Stimulated activated naive CD4-positive, alpha-beta T cell (primary cell): ENCODE measurements around the gene LMNA.

ENCODE experiments used
- DNase-seq, 6 experiments: peaks; one replicate each; lab custom pipeline; 2025; lab: John Stamatoyannopoulos, UW

Gene LMNA

DNA sequence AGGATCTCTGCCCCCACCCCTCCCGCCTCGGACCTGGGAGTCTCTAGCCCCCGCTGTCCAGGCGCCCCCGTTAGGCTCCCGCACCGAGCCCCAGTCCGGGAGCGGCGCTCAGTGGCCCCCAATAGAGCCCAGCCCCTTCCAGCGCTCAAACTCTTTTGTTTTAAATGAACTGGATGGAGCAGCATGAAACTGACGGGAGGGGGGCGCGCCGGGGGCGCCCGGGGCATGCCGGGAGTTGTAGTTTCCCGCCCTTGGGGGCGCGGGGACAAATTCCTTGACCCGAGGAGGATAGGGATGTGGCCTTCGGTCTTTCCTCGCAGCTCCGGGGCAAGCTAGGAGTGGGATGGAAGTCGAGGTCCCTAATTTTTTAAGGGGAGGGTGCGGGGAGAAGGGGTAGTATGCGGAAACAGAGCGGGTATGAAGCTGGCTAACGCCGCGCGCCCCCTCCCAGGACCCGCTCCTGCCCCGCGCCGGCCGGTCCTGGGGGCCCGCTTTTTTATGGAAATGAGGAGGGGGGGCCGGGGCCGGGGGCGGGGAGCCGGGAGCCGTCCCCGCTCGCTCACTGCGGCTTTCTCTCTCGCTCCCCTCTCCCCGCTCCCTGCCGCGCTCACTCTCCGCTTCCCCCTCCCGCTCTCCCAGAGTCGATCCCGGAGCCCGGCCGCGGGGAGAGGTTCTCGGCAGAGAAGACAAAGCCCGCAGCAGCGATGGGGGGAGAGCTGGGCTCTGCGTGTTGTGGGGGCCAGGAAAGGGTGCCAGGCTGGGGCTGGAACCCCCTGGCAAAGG, 32.0 kb upstream of the LMNA start, which contains the start of gene MEX3A:
TSS of gene MEX3A (minus strand) at position 157 of the 783 bp plus-strand sequence. CDS start 467 bp downstream, outside the sequence.
- peak in 5 of 6 experiments; percentile 25 to 59 (median 52) for DNase-seq

DNA sequence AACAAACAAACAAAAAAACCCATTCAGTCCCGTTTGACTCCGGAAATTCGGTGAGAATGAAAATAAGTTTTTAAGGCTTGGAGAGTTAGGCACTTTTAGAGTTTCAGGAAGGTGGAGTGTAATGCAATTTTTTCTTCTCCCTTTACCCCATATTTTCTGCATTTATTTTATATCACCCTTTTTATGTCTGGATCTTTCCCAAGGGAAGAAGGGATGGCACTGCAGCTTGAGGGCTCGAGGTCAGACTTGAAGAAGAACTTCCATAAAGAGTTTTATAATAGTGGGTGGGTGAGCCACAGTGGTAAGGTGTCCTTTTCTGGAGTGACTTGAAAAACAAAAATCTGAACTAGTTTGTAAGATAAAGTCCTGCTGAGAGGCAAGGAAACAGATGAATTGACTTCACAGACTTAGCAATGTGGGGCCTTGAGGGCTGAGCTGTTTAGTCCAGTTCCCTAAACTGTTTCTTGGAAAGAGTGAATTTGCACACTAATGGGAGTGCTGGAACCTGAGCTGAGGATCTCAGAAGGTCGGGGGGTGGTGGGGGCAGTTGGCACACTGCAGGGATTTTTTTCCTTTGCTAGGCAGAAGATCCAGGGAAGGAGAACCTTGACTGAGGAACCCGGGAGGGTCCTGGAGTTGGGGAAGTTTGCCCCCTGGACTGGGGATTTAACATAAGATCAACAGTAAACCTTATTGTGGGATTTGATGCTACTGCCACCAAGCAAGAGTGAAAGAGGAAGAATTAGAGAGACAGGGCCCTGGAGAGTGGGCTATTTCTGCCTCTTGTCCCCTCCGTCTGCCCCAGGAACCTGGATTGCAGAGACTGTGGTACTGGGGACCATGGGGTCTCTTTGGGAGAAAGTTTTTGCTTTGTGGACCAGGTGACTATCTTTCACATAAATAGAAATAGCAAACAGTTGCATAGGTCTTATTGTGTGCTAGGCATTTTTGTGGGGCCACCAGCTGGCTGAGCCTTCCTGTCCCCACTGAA, 30.4 kb upstream of the LMNA start:
- DNase-seq, result no peak

DNA sequence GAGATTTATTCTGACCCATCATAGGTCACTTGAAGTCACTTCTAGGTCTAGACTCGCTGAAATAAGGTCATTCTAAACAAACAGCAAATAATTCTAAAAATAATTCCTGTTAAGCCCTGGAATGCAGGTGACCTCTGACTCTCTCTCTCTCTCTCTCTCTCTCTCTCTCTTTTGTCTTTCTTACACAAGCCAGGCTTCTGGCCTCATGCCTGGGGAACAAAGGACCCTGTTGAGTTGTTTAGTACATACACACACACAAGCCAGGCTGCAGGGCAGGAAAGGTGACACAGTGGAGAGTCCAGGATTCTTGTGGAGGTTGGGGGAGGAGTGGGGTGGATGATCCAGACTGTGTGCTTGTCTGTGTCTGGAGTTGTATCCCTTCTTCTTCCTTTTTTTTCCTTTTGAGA, 28.3 kb upstream of the LMNA start:
- DNase-seq, result no peak

DNA sequence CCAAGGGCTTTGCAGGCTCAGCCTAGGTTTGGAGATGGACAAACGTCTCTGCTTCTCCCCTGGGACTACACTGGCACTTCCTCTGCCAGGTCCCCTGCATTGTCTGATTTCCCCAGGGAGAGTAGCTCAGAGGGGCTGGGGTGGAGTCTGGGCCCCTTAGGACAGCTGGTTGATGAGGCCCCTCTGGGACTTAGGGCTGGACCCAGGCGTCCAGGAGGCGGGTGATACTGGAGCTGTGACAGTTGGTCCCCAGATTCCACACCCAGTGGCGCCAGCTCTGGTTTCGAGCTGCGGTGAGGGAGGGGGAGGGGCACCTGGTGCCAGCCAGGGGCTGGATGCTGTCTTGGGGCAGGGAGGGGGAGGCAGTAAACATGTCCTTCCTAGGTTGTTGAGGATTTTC, 24.8 kb upstream of the LMNA start:
- no peak for DNase-seq

GRCh38 chr1:156090138-156090839, 24.2 kb upstream of the LMNA start:
- no peak for DNase-seq

- DNase-seq, result peak; percentile 65 to 86 (median 84)
Observed at GRCh38 chr1:156090840-156091188, 23.7 kb upstream of the LMNA start.

DNA sequence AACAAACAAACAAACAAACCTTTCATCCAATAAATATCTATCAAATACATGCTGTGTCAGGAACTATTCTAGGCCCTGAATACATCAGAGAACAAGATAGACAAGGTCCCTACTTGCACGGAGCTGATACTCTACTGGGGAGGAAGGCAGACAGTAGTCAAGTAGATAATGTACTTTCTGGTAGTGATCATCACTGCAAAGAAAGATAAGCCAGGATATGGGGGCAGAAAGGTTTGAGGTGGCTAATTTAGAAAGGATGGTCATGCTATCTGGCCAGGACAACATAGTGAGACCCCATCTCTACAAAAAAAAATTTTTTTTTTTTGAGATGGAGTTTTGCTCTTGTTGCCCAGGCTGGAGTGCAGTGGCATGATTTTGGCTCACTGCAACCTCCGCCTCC, 22.9 kb upstream of the LMNA start:
- no peak for DNase-seq

DNA sequence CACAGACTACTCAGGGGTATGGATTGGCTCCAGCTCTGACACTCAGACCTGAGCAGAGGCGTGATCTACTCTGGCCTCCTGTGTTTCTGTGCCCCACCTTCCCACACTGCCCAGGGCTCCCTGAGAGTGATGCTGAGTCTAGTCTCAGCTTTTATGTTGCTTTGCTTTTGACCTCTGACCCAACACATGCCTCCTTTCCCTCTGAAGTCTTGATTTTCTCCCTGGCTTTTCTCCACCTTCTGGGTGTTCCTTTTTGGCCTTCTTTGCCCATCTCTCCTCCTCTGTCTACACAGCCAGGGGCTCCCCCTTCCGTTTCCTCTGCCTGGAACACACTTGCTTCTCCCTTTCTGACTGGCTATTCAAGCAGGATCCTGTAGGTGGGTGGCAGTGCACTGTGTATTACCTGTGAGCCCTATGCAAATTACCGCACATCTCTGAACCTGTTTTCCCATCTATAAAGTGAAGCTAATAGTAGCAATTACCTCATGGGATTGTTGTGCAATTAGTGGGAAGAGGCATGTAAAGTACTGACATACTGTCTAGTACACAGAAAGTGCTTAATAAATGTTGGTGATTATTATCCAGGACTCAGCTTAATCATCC, 18.5 kb upstream of the LMNA start:
- DNase-seq, result no peak

GRCh38 chr1:156096640-156097391, 17.7 kb upstream of the LMNA start:
- DNase-seq, result peak; percentile 73 to 85 (median 78)

DNA sequence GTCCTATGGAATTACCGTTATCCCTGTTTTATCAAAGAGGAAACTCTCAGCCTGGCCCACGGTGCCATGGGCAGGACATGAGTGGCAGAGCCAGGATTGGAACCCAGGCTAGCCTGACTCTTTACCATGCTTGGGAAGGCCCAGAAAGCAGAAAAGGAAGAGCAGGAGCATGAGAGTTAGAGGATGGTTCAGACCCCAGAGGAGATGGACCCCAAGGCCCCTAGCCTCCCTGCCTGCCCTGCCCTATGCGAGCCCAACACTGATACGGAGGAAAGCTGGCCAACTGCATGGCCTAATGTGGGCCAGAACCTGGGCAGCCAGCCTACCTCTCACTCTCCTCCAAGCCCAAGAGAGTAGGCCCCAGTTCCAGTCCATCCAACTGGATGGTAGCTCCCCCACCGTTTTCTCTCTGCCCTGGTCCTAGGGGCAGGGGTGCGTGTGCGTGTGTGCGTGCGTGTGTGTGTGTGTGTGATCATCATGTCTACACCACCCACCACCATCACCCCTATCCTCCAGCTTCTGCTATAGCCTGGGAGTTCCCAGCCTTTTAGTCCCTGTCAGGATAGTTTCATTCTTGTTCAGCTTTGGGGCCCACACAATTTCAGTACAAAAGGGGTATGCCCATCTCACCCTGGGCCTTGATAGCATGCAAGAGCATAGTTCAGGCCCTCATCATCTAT, 16.9 kb upstream of the LMNA start:
- peak in 2 of 6 experiments; percentile 7 to 33 for DNase-seq

DNA sequence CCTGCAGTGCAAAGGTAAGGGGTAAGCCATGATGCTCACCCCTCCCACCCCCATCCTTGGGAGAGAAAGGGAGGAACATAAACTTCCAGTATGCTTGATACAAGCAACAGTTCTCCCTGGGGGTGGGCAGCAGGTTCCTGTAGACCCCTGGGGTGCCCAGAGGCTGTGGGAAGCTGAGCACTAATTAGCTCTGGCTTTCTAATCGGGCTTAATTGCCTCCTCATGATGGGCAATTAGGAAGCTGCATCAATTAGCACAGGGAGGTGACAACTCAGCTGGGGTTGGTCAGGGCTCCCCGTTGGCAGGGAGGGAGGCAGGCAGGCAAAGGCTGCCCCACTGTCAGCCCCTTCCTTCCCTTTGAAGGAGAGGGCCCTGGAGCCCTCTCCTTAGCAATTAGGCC, 15.7 kb upstream of the LMNA start:
- DNase-seq, result no peak

GRCh38 chr1:156099282-156099681, 15.2 kb upstream of the LMNA start:
- no peak for DNase-seq

DNA sequence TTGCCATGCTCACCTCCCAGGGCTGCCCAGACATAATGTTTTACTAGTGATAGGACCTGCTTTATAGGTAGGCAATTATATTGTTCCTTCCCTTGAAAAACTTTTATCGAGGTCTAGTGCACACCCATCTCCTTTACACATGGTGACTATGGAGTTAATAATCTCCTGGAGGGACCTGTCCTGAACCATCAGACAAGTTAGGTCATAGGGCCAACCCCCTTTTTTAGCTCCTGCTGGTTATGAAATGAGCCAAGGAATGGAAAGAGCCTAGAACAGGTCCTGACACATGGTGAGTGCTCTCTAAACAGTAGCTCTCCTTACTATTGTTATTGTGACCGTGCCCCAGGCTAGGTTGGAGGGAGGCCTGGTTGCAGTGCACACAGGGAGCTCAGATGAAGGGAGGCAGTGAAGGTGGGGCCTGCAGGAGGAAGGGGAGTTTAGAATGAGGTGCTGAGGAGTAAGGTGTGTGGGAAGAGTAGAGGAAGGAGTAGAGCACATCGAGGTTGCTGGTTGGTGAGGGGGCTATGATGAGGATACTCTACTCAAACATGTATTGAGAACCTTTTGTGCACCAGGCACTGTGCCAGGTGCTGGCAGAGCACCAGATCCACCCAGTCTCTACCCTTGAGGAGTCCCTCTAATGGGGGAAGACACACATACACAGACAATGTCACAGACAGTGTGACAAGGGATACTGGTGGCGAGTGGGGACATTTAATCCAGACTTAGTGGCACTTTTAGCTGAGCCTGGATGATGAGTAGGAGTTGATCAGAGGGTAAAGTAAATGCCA, 14.1 kb upstream of the LMNA start:
- no peak for DNase-seq

GRCh38 chr1:156101880-156102279, 12.6 kb upstream of the LMNA start:
- DNase-seq, result no peak

GRCh38 chr1:156102633-156103511, 11.6 kb upstream of the LMNA start:
- no peak for DNase-seq

DNA sequence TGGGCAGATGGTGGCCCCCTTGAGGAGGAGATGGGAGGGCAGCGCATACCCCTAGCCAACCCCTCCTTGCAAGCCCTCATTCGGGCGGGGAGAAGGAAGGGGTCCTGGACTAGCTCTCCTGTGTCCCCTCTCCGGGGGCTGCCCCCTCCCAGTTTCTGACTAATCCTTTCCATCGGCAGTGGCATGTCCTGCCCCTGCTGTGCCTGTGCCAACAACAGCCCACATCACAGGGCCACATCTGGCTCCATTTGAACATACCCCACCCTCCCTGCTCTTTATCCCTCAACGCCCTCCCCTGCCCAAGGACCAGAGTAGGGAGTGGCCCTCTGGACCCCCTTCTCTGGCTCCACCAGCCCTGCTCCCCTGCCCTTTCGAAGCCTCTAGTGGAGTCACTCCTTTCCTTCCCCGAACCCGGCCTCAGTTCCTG, 11.0 kb upstream of the LMNA start:
- DNase-seq, result no peak

DNA sequence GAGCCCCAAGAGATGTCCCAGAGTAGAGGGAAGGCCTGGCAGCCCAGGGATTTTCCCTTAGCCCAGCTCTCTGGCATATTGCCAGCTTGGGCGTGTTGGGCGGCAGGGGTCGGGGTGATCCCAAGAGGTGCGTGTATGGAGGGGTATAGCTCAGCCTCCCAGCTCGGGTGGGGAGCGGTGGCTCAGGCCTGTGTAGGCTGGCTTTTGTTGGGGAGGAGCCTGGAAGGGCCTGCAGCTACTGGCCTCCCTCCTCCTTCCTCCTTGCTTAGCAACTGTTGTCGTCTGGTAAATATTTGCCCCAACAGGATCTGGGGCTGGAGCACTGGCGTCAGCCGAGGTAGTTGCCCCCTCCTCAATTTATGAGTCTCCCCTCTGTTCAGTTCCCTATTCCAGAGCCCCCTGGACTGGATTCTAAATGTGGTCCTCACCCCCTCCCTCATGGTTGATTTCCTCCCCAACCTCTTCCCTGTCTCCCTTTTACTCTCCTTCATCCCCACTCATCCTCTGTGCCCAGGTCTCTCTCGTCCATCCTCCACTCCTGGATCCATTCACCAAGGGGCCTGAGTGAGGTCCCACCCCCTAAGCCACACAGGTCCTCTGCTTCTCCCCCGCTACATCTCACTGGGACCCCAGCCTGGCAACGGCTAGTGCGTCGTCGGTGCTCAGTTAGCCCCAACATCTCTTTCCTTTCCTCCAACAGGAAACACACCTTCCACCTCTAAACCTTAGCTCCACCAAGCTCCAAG, 10.3 kb upstream of the LMNA start:
- DNase-seq, result peak in 4 of 6 experiments; percentile 7 to 38 (median 26)
